ENCODE data around the gene HHLA2. TPM values are rescaled to one million over a fixed set of nuclear protein-coding genes. Genes with fewer than 3 reads are reported as not detected.

HHLA2 gene
- total and polyA plus RNA-seq, 11 donors: 0.08 TPM; not detected in 10

DNA sequence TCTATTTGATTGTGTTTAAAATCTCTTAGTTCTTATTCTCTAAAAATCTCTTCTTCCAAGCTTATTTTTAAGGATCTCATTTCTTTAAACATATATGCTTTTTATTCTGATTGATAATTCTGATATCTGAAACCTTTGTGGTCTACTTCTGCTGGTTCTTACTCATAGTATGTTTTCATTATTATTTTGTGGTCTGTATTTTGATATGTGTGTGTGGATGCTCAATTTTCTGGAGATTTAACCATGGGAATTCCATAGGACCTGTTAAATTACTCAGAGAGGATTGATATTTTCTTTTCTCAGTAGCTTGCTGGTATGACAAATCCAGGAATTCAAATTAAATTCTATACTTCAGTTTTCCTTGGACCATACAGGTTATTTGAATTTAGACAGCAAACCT lies 14.7 kb upstream of the HHLA2 start:
- Histone ChIP-seq H3K9me3 (peaks cover 0 to 34% (median 14%) of the 10 kb centered on the region in 12 donors), H3K27ac (no peak overlapping the region), H3K4me1 (no peaks in the 10 kb centered on the region), H3K36me3 (no peaks in the 10 kb centered on the region), H3K27me3 (no peaks in the 10 kb centered on the region), H3K4me3 (no peak overlapping the region)
- ATAC-seq: no peak
- DNase-seq: no peak
- intact Hi-C loops (cut with DNase I): no loop called here
- no peak for TF ChIP-seq POLR2A (IDR thresholded peaks at IDR 0.05)
- TF ChIP-seq, protein P1, sequence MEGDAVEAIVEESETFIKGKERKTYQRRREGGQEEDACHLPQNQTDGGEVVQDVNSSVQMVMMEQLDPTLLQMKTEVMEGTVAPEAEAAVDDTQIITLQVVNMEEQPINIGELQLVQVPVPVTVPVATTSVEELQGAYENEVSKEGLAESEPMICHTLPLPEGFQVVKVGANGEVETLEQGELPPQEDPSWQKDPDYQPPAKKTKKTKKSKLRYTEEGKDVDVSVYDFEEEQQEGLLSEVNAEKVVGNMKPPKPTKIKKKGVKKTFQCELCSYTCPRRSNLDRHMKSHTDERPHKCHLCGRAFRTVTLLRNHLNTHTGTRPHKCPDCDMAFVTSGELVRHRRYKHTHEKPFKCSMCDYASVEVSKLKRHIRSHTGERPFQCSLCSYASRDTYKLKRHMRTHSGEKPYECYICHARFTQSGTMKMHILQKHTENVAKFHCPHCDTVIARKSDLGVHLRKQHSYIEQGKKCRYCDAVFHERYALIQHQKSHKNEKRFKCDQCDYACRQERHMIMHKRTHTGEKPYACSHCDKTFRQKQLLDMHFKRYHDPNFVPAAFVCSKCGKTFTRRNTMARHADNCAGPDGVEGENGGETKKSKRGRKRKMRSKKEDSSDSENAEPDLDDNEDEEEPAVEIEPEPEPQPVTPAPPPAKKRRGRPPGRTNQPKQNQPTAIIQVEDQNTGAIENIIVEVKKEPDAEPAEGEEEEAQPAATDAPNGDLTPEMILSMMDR (IDR thresholded peaks at IDR 0.05): no peak

DNA sequence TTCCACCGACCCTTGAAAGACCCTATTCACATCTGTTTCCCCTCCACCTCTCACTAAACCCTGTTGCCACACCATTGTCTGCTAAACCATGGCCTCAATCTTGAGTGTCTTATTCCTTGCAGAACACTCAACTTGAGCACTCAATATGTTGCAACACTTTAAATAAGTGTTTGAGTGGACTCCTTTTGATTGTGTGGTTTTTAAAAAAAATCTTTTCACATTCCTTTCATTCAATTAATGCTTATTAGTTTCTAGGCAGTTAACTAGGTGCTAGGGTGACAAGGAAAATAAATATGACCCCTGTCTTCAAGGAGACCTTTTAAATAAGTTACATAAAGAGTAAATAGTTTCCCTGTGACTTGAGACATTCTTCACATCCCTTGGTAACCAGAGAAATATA lies 13.3 kb upstream of the HHLA2 start:
- no peak for DNase-seq
- 29 to 55% (median 48%) methylated on average over 1 of the region's 1 CpG for WGBS, 4 donors
- no peaks in the 10 kb centered on the region for H3K27me3 ChIP-seq
- H3K27ac ChIP-seq: no peak overlapping the region
- intact Hi-C loops (cut with DNase I): no loop called here
- H3K4me3 ChIP-seq: no peak overlapping the region
- no peaks in the 10 kb centered on the region for H3K4me1 ChIP-seq
- no peak for TF ChIP-seq POLR2A (IDR thresholded peaks at IDR 0.05)
- TF ChIP-seq, protein P1 (IDR thresholded peaks at IDR 0.05): no peak
- no peak for ATAC-seq
- H3K36me3 ChIP-seq: no peaks in the 10 kb centered on the region
- peaks cover 0 to 28% (median 14%) of the 10 kb centered on the region in 12 donors for H3K9me3 ChIP-seq

DNA sequence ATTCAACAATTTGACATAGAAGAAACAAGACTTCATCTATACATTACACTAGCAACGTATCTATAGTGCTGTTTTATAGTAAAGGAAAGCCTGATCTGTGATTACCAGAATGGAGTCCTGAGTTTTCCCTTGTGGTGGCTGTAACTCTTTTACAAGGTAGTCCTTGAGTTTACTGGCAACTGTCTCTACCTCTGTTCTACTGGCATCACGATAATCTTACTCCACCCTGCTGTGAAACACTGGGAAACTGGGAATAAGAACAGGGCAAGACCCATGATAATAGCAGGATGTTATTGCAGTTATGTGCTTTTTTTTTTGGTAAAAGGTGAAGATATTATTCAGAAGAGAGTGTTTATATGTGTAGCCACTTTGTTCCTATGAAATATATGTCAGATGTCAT lies 12.4 kb upstream of the HHLA2 start:
- no peak overlapping the region for H3K4me3 ChIP-seq
- no peaks in the 10 kb centered on the region for H3K36me3 ChIP-seq
- 74 to 83% (median 79%) methylated on average over 2 of the region's 2 CpGs for WGBS, 4 donors
- TF ChIP-seq, protein P1 (IDR thresholded peaks at IDR 0.05): no peak
- no peak for TF ChIP-seq POLR2A (IDR thresholded peaks at IDR 0.05)
- no peaks in the 10 kb centered on the region for H3K4me1 ChIP-seq
- no peak overlapping the region for H3K27ac ChIP-seq
- ATAC-seq (no peak), DNase-seq (no peak)
- intact Hi-C loops (cut with DNase I): no loop called here
- H3K9me3 ChIP-seq: peaks cover 0 to 18% (median 9%) of the 10 kb centered on the region in 12 donors
- H3K27me3 ChIP-seq: no peaks in the 10 kb centered on the region

DNA sequence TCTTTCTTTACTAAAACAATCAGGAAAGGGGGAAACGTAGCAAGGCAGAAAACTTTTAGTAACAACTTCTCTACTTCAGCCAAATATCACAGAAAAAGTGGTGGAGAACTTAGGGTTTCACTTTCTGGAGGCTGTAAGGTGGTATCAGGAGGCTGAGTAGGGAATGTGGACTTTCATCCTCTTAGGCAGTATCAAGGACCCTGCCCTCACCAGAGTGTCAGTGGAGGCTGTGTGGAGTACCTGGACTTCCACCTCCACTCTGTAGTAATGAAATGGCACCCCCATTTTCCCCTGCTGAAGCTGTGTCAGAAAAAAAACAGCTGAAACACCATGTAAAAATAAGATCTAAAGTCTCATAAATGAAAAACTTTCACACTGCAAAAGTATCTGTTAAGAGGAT lies 11.2 kb upstream of the HHLA2 start:
- no peak for DNase-seq
- Histone ChIP-seq H3K27ac (no peak overlapping the region), H3K4me1 (no peaks in the 10 kb centered on the region), H3K4me3 (no peak overlapping the region), H3K27me3 (no peaks in the 10 kb centered on the region), H3K9me3 (peaks cover 0 to 6% (median 0%) of the 10 kb centered on the region in 12 donors), H3K36me3 (no peaks in the 10 kb centered on the region)
- WGBS, 4 donors: 68 to 85% (median 74%) methylated on average over 1 of the region's 1 CpG
- no peak for TF ChIP-seq POLR2A (IDR thresholded peaks at IDR 0.05)
- TF ChIP-seq, protein P1 (IDR thresholded peaks at IDR 0.05): no peak
- ATAC-seq: no peak
- intact Hi-C loops (cut with DNase I): no loop called here

All from heart left ventricle (tissue), 16 donors.